NCI-H446 (cell line): ENCODE measurements around the gene DRAXIN.

Experiments used
- DNase-seq, 2 experiments: peaks; one replicate each; lab custom pipeline; 2025; lab: John Stamatoyannopoulos, UW

DRAXIN gene

GRCh38 chr1:11685210-11685752, 6.2 kb upstream of the DRAXIN start:
- no peak for DNase-seq

GRCh38 chr1:11688506-11688905, 3.0 kb upstream of the DRAXIN start:
- no peak for DNase-seq

- no peak for DNase-seq
These were observed 861 bp upstream of the DRAXIN start for GRCh38 chr1:11690397-11691301.

GRCh38 chr1:11691928-11692711, 610 bp downstream of the DRAXIN start:
- DNase-seq: no peak

GRCh38 chr1:11693024-11693590, 1.6 kb downstream of the DRAXIN start:
- DNase-seq: peak in 1 of 2 experiments; percentile 37

GRCh38 chr1:11693917-11694316, 2.4 kb downstream of the DRAXIN start:
- no peak for DNase-seq

GRCh38 chr1:11695861-11696260, 4.4 kb downstream of the DRAXIN start:
- no peak for DNase-seq

- DNase-seq: no peak
These were observed 5.8 kb downstream of the DRAXIN start for GRCh38 chr1:11697188-11697892.

- DNase-seq: no peak
These were observed 6.3 kb downstream of the DRAXIN start for GRCh38 chr1:11697893-11698210.

- peak in 1 of 2 experiments; percentile 33 for DNase-seq
These were observed 9.3 kb downstream of the DRAXIN start for GRCh38 chr1:11700601-11701467.

GRCh38 chr1:11701551-11701961, 10.0 kb downstream of the DRAXIN start:
- DNase-seq: peak; percentile 59 to 86

- DNase-seq: no peak
These were observed 10.7 kb downstream of the DRAXIN start for GRCh38 chr1:11701981-11702803.

GRCh38 chr1:11703357-11704193, 12.1 kb downstream of the DRAXIN start:
- DNase-seq: no peak

- no peak for DNase-seq
These were observed 12.7 kb downstream of the DRAXIN start for GRCh38 chr1:11704194-11704529.

GRCh38 chr1:11704691-11705475, 13.4 kb downstream of the DRAXIN start:
- no peak for DNase-seq

GRCh38 chr1:11705596-11705995, 14.1 kb downstream of the DRAXIN start:
- no peak for DNase-seq

- no peak for DNase-seq
These were observed 14.8 kb downstream of the DRAXIN start for GRCh38 chr1:11706292-11706691.

GRCh38 chr1:11707621-11708276, 16.2 kb downstream of the DRAXIN start:
- peak in 1 of 2 experiments; percentile 37 for DNase-seq
